GM12872 (cell line): ENCODE data around the gene VWDE.

ENCODE experiments used
- TF ChIP-seq, protein P1 (sequence below): IDR thresholded peaks from 3 replicates; pipeline ENCODE4 v1.5.1; 2011; ENCODE audit warnings: low read depth, mild to moderate bottlenecking, low read length, moderate library complexity; ENCODE audit not compliant: insufficient read depth

Gene VWDE

GRCh38 chr7:12391922-12392615 is 11.6 kb downstream of the VWDE start:
- TF ChIP-seq, protein P1, sequence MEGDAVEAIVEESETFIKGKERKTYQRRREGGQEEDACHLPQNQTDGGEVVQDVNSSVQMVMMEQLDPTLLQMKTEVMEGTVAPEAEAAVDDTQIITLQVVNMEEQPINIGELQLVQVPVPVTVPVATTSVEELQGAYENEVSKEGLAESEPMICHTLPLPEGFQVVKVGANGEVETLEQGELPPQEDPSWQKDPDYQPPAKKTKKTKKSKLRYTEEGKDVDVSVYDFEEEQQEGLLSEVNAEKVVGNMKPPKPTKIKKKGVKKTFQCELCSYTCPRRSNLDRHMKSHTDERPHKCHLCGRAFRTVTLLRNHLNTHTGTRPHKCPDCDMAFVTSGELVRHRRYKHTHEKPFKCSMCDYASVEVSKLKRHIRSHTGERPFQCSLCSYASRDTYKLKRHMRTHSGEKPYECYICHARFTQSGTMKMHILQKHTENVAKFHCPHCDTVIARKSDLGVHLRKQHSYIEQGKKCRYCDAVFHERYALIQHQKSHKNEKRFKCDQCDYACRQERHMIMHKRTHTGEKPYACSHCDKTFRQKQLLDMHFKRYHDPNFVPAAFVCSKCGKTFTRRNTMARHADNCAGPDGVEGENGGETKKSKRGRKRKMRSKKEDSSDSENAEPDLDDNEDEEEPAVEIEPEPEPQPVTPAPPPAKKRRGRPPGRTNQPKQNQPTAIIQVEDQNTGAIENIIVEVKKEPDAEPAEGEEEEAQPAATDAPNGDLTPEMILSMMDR: no peak

DNA sequence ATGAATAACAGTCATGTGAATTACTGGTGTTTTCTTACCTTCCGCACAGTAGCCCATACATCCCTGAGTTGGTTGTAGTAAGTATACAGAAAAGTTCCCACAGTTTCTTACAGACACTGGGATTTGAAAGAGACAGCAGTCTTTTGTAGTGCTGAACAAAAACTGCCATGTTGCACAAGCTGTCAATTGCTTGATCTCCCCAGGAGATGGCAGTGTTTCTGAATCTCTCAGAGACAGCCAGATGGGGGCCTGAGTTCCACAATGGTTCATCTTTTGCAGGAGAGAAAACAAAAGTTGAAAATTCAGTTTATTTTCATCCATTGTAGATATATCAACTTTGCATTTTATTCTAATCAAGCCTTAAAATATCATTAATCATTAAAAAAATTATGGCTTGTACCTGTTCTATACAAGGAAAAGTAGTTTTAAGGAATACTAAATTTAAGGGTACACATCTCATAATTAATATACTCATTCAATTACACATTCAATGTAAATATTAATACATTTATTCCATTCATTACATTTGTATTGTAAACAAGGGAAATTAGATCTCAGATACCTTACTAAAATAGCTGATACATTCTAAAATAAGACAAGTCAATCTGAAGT is 14.5 kb downstream of the VWDE start:
- TF ChIP-seq, protein P1: peak; percentile 84

GRCh38 chr7:12386313-12386740 is 17.3 kb downstream of the VWDE start:
- TF ChIP-seq, protein P1: no peak

- TF ChIP-seq, protein P1: no peak
These were observed 18.3 kb downstream of the VWDE start for GRCh38 chr7:12385364-12385786.

DNA sequence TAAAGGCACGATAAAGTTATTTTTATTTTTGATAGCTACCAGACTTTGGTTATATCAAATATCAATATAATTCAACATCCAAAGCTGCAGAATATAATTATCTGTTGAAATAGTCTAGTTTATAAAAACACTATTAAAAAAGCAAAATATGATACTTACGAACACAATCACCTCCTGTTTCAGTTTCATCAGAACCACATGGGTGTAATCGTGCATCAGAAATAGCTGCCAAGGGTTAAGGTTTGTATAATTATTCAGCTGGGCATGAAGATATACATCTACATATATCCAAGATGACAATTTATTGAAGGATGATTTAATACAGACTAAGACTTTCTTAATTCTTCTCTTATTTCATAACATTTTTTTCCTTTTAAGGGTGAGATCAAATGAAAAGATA is 20.3 kb downstream of the VWDE start:
- TF ChIP-seq, protein P1: no peak

- TF ChIP-seq, protein P1: no peak
These were observed 25.3 kb downstream of the VWDE start for GRCh38 chr7:12378389-12378788.

- TF ChIP-seq, protein P1: no peak
These were observed 26.3 kb downstream of the VWDE start for GRCh38 chr7:12377406-12377805.
